Measurements from ENCODE around the gene PPRC1.

- TF ChIP-seq CTCF (IDR thresholded peaks at IDR 0.05) (no peak), POLR2A (IDR thresholded peaks at IDR 0.05) (no peak)
Measured at GRCh38 chr10:102133373-102134195, 744 bp downstream of the PPRC1 start.

All from testis (tissue), 2 donors.